K562 (cell line): ENCODE results near the gene CDKN2AIP. TPM values are rescaled to one million over a fixed set of nuclear protein-coding genes. Genes with fewer than 3 reads are reported as not detected.

Experiments used
- CREBBP ChIP-seq: IDR thresholded peaks from one replicate; pipeline ENCODE4 v1.6.1; 2012; ENCODE audit warnings: low read depth, mild to moderate bottlenecking, control low read depth, inconsistent platforms, low read length
- E2F3 ChIP-seq: fragments of 250-450 bp; sonication (Bioruptor Pico); IDR thresholded peaks from 2 replicates; pipeline ENCODE4 v1.4.0; 2020; ENCODE audit warnings: mild to moderate bottlenecking
- E2F6 ChIP-seq, 2 experiments: IDR thresholded peaks; 2 replicates each; pipeline ENCODE4 v1.6.1; 2011; ENCODE audit warnings: borderline replicate concordance in 1 of 2, control low read depth in 1 of 2, low read depth in 1 of 2, low read length in 1 of 2, mild to moderate bottlenecking in 1 of 2, mixed read lengths in 1 of 2, moderate library complexity in 1 of 2; ENCODE audit not compliant: insufficient read depth in 1 of 2, insufficient read length in 1 of 2, poor library complexity in 1 of 2, severe bottlenecking in 1 of 2; ENCODE audit errors: extremely low read depth in 1 of 2
- GABPA ChIP-seq: fragments of 200-800 bp; sonication (Bioruptor generic); conservative IDR thresholded peaks from 2 replicates; pipeline ENCODE4 v1.6.1; 2016; ENCODE audit warnings: low read depth, missing genetic modification characterization, missing compliant biosample characterization
- GTF2F1 ChIP-seq: IDR thresholded peaks from 2 replicates; pipeline ENCODE4 v1.6.1; 2011; ENCODE audit warnings: low read depth, low read length, improper control_type of control experiment
- HMG20A ChIP-seq: fragments of 450-650 bp; formaldehyde crosslinking; conservative IDR thresholded peaks from 2 replicates; pipeline ENCODE4 v1.4.0; 2020; ENCODE audit warnings: mild to moderate bottlenecking, mixed read lengths
- HNRNPUL1 ChIP-seq: fragments of 200-400 bp; formaldehyde crosslinking; IDR thresholded peaks from 2 replicates; pipeline ENCODE4 v1.6.1; 2017; ENCODE audit warnings: low read length
- ILK ChIP-seq: fragments of 450-650 bp; IDR thresholded peaks from 2 replicates; pipeline ENCODE4 v1.6.1; 2016; ENCODE audit warnings: missing genetic modification characterization, low read depth, mild to moderate bottlenecking, missing compliant biosample characterization, moderate library complexity, borderline replicate concordance
- KLF16 ChIP-seq: IDR thresholded peaks from 2 replicates; pipeline ENCODE4 v1.6.1; 2016; ENCODE audit warnings: antibody characterized with exemption
- L3MBTL2 ChIP-seq: fragments of 450-650 bp; IDR thresholded peaks from 2 replicates; pipeline ENCODE4 v1.6.1; 2016; ENCODE audit warnings: mild to moderate bottlenecking, moderate library complexity
- NFRKB ChIP-seq: fragments of 450-650 bp; IDR thresholded peaks from 2 replicates; pipeline ENCODE4 v1.6.1; 2016; ENCODE audit warnings: low read depth
- NR3C1 ChIP-seq: sonication (generic); formaldehyde crosslinking; IDR thresholded peaks from 2 replicates; pipeline ENCODE4 v1.8.1; 2022; ENCODE audit warnings: missing genetic modification reagents
- SMC3 ChIP-seq: conservative IDR thresholded peaks from 2 replicates; pipeline ENCODE4 v1.6.1; 2011; ENCODE audit warnings: low read depth, low read length, improper control_type of control experiment; ENCODE audit not compliant: insufficient read depth
- SP2 ChIP-seq: IDR thresholded peaks from 2 replicates; pipeline ENCODE4 v1.6.1; 2011; ENCODE audit warnings: mild to moderate bottlenecking, low read depth, low read length, moderate library complexity; ENCODE audit not compliant: poor library complexity, severe bottlenecking; ENCODE audit errors: extremely low read depth
- SUPT5H ChIP-seq: fragments of 450-650 bp; IDR thresholded peaks from 2 replicates; pipeline ENCODE4 v1.6.1; 2016
- TAL1 ChIP-seq: fragments of 450-650 bp; IDR thresholded peaks from 2 replicates; pipeline ENCODE4 v1.6.1; 2016; ENCODE audit warnings: mild to moderate bottlenecking
- ZBTB5 ChIP-seq: fragments of 450-650 bp; IDR thresholded peaks from 2 replicates; pipeline ENCODE4 v1.6.1; 2017; ENCODE audit warnings: antibody characterized with exemption
- ZNF354B ChIP-seq: fragments of 250-450 bp; sonication (Bioruptor Pico); IDR thresholded peaks from 2 replicates; pipeline ENCODE4 v1.4.0; 2020
- ZNF408 ChIP-seq: fragments of 250-450 bp; sonication (Bioruptor Pico); IDR thresholded peaks from 2 replicates; pipeline ENCODE4 v1.4.0; 2020; ENCODE audit warnings: low read depth, mild to moderate bottlenecking, moderate library complexity
- ZNF583 ChIP-seq: fragments of 250-450 bp; sonication (Bioruptor Pico); IDR thresholded peaks from 2 replicates; pipeline ENCODE4 v1.4.0; 2020
- ZNF707 ChIP-seq: fragments of 250-450 bp; sonication (Bioruptor Pico); conservative IDR thresholded peaks from 2 replicates; pipeline ENCODE4 v1.8.0; 2022; ENCODE audit warnings: inconsistent platforms, mild to moderate bottlenecking, moderate library complexity
- polyA plus RNA-seq, 8 experiments: library from polyadenylated mRNA; depleted of rRNA in 4 of 8; stranded (reverse) in 5 of 8; unstranded in 3 of 8; fragments of >200 nt; fragmentation: Nextera tagmentation in 2 of 8; fragmentation: Illumina TruSeq in 1 of 8; extraction: Ambion mirVana in 2 of 8; extraction: Trizol in 1 of 8; gene quantifications; 2 replicates each; pipeline versions ENCODE4 v1.2.1 to v1.2.3, GENCODE V29; 2011 to 2014; ENCODE audit warnings: inconsistent platforms in 1 of 8, missing spikeins in 1 of 8
- total RNA-seq, 7 experiments: library from RNA; depleted of rRNA in 6 of 7; stranded (reverse); fragments of >200 nt in 6 of 7; fragmentation: Illumina TruSeq in 2 of 7; extraction: Trizol in 2 of 7; gene quantifications; 2 replicates each; pipeline versions ENCODE4 v1.2.1 to v1.2.3, GENCODE V29; 2011 to 2021; ENCODE audit warnings: low replicate concordance in 1 of 7
- TF ChIP-seq, protein P1 (sequence below): sonication (generic); formaldehyde crosslinking; IDR thresholded peaks from 2 replicates; pipeline ENCODE4 v1.8.0; 2023; ENCODE audit warnings: mild to moderate bottlenecking, missing genetic modification reagents
- TF ChIP-seq, protein P2 (sequence below): fragments of 450-650 bp; conservative IDR thresholded peaks from 2 replicates; pipeline ENCODE4 v1.6.1; 2016; ENCODE audit warnings: missing genetic modification characterization, low read depth, mild to moderate bottlenecking, missing compliant biosample characterization, moderate library complexity

CDKN2AIP gene
- total and polyA plus RNA-seq, 9 of the 15 experiments (the other 6 are each of a cell fraction or from before 2014, with no cell fraction given) = 5.9 to 22.0 (median 19.7) TPM

DNA sequence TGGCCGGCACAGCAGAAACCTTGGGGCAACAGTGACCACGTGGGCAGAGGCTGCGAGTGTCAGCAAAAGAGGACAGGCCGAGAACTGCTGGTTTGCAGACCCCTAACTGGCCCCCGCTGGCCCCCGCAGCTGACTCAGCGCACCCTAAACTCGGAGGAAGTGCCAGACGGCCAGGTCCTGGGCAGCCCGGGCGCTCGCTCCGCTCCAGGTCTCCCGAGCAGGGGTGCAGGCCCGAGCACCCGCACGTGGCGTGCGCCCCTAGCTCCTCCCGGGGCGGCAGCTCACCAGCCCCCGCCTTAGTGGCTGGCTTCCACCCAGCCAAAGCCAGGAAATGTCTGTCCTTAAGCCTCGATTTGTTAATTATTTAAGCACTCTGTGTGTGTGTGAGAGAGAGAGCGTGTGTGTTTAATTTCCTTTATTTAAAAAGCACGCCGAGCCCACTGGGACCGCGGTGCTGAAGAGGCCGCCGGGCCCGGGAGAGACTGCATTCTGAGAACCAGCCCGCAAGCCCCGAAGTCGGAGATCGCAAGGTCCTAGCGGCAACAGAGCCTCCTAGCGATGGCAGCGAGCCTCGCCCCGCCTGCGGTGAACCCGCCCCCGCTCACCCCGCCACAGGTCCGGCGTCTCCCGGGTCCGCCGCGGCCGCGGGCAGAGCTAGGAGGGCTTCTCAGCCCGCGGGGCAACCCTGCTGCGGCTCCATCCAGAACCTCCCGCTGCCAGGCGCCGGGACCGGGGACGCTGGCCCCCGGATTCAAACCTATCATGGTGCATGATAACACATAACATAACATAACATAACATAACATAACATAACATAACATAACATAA is 45.9 kb upstream of the CDKN2AIP start (continued):
- TF ChIP-seq ZBTB5 (peak; percentile 96), L3MBTL2 (peak; percentile 95), NR3C1 (CRISPR knock-in tag) (no peak), SMC3 (no peak), ZNF583 (CRISPR knock-in tag) (peak; percentile 83), KLF16 (no peak), NFRKB (0 out of 2 replicates have a peak, but pooled peaks have one; percentile 71), SUPT5H (peak; percentile 59; the same call in 1 of the 2 replicates), SP2 (no peak), ZNF354B (CRISPR knock-in tag) (0 out of 2 replicates have a peak, but pooled peaks have one; percentile 32), ILK (tag) (no peak), HNRNPUL1 (no peak), HMG20A (CRISPR knock-in tag) (no peak), CREBBP (no peak), ZNF707 (CRISPR knock-in tag) (no peak), GTF2F1 (no peak), E2F3 (CRISPR knock-in tag) (peak; percentile 70; the same call in 1 of the 2 replicates), ZNF408 (CRISPR knock-in tag) (no peak), TAL1 (no peak), E2F6 (IDR thresholded peaks at IDR 0.05; ENCODE audit: borderline replicate concordance in 1 of 2, extremely low read depth in 1 of 2, insufficient read depth in 1 of 2, insufficient read length in 1 of 2, low read depth in 1 of 2, low read length in 1 of 2, poor library complexity in 1 of 2, severe bottlenecking in 1 of 2) (peak; percentile 66 to 71), GABPA (tag) (no peak)
- TF ChIP-seq, protein P1, sequence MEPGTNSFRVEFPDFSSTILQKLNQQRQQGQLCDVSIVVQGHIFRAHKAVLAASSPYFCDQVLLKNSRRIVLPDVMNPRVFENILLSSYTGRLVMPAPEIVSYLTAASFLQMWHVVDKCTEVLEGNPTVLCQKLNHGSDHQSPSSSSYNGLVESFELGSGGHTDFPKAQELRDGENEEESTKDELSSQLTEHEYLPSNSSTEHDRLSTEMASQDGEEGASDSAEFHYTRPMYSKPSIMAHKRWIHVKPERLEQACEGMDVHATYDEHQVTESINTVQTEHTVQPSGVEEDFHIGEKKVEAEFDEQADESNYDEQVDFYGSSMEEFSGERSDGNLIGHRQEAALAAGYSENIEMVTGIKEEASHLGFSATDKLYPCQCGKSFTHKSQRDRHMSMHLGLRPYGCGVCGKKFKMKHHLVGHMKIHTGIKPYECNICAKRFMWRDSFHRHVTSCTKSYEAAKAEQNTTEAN (CRISPR knock-in tag) = 0 out of 2 replicates have a peak, but pooled peaks have one; percentile 44
- TF ChIP-seq, protein P2, sequence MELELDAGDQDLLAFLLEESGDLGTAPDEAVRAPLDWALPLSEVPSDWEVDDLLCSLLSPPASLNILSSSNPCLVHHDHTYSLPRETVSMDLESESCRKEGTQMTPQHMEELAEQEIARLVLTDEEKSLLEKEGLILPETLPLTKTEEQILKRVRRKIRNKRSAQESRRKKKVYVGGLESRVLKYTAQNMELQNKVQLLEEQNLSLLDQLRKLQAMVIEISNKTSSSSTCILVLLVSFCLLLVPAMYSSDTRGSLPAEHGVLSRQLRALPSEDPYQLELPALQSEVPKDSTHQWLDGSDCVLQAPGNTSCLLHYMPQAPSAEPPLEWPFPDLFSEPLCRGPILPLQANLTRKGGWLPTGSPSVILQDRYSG = peak; percentile 47; the same call in 1 of the 2 replicates
